HG03139 (cell line): Measurements from ENCODE around the gene ZNF512.
"Not testable (repeated sequence)": the region's sequence is repeated elsewhere in the genome, so short reads cannot be mapped to it uniquely, and the experiment has no call there.

Source experiments
- ATAC-seq: cut with Tn5 transposase; IDR thresholded peaks from one replicate; pipeline ENCODE4 v1.9.1; 2021; ENCODE audit not compliant: unreplicated experiment

Gene ZNF512

DNA sequence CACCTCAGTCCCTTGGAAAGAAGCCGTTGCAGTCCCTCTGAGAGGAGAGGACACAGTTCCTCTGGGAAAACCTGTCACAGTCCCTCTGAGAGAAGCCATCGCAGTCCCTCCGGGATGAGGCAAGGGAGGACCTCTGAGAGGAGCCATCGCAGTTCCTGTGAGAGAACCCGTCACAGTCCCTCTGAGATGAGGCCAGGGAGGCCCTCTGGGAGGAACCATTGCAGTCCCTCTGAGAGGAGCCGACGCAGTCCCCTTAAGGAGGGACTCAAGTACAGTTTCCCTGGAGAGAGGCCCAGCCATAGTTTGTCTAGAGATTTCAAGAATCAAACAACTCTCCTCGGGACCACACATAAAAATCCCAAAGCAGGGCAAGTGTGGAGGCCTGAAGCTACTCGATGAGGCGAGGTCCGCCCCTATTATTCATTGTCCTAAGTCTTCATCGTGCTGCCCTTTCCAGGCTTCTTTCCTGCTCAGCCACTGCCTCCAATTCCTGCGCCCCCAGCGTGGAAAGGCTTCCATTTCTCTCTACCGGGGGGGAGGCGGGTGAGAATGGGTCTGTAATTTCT lies 630 bp upstream of the ZNF512 start:
- no peak for ATAC-seq

DNA sequence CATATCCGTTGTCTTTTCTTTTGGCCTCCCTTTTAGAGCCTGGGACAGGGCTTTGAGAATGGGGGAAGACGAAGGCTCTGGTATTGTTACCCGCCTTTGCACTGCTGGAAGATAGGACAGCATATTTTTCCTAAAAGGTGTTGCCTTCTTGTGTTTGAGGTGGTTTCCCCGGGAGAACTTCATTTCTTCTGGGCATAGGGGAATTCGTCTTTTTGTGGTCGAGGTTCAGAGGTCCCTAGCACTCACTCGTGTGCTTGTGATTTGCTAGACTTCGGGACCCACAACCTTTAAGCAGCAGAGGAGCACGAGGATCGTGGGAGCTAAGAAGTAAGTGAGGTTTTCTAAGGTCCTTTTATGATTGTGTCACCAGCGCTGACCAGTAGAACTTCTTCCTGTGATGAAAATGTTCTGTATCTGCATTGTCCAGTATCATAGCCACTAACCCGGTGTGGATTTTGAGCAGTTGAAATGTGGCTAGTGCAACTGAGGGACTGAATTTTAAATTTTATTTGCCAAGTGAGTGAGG lies 611 bp downstream of the ZNF512 start:
- no peak for ATAC-seq

GRCh38 chr2:27584597-27584996 lies 1.8 kb downstream of the ZNF512 start:
- ATAC-seq, result no peak

- no peak for ATAC-seq
Measured at GRCh38 chr2:27587025-27587424, 4.2 kb downstream of the ZNF512 start.

DNA sequence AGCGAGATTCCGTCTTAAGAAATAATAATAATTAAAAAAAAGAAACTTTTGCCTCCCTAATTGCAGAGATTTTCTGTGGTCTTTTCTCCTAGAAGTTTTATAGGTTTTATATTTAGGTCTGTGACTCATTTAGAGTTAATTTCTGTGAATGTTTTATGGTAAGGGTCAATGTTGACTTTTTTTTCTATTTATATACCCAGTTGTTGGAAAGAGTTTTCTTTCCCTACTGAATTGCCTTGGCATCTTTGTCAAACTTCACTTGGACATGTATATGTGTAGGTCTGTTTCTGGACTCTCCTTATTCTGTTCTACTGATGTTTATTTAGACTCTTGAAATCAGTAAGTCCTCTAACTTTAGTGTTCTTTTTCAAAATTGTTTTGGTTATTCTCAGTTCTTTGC lies 5.5 kb downstream of the ZNF512 start:
- ATAC-seq, result no peak

GRCh38 chr2:27591745-27592144 lies 8.9 kb downstream of the ZNF512 start:
- no peak for ATAC-seq

GRCh38 chr2:27593240-27593639 lies 10.4 kb downstream of the ZNF512 start:
- ATAC-seq, result no peak

GRCh38 chr2:27594020-27594703 lies 11.3 kb downstream of the ZNF512 start:
- ATAC-seq, result not testable (repeated sequence)

- not testable (repeated sequence) for ATAC-seq
Measured at GRCh38 chr2:27595412-27595811, 12.6 kb downstream of the ZNF512 start.

GRCh38 chr2:27596627-27597026 lies 13.8 kb downstream of the ZNF512 start:
- ATAC-seq, result no peak

DNA sequence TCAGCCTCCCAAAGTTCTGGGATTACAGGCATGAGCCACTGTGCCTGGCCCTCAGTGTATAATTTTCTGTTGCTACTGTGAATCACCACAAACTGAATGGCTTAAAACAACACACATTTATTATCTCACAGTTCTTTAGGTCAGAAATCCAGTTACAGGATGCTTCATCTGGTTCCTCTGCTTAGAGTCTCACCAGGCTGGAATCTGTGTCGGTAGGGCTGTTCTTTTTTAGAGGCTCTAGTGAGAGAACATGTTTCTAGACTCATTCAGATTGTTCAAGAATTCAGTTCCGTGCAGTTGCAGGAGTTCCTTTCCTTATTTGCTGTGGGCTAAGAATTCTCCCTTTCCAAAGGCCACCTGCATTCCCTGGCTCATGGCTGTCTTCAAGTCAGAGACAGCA lies 23.8 kb downstream of the ZNF512 start:
- no peak for ATAC-seq

DNA sequence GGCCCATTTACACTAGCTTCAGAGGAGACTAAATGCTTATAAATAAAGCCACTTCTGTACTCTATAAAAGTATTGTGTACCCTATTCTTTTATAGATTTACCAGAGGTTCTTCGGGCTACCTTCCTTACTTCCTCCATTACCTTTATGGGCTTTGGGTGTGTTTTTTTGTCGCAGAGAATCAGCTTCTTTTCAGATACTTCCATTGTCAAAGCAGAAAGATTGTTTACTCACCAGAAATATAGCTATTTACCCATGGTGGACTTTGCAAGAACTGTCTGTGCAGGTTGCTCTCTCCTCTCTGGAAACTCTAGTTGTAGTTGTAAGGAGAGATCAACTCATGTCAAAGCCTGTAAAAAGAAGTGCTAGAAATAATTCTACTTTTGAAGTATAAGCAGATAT lies 31.1 kb downstream of the ZNF512 start:
- no peak for ATAC-seq

GRCh38 chr2:27615316-27615715 lies 32.5 kb downstream of the ZNF512 start:
- ATAC-seq, result no peak

- no peak for ATAC-seq
Measured at GRCh38 chr2:27621524-27621923, 38.7 kb downstream of the ZNF512 start.

DNA sequence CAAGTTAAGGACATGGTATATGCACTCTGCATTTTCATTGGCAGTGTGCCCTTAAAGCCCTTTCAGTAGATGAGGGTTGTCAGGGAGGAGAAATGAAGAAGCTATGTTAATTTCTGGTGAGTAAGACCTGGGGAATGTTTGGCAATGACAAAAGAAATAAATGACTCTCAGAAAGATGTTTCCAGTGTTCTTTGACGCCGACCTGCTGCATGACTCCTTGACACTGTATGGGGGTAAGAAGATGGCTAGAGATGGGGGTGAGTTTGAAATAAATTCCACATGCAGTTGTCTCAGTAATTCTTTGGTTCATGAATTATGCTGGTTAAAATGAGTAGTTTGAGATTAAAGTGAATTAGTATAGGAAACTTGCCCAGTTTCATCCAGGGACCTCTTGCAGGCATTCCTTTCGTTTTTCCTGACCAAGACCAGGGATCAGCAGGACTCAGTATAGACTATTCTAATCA lies 40.1 kb downstream of the ZNF512 start:
- no peak for ATAC-seq

GRCh38 chr2:27624943-27625342 lies 42.1 kb downstream of the ZNF512 start:
- no peak for ATAC-seq

GRCh38 chr2:27626323-27626722 lies 43.5 kb downstream of the ZNF512 start:
- not testable (repeated sequence) for ATAC-seq

DNA sequence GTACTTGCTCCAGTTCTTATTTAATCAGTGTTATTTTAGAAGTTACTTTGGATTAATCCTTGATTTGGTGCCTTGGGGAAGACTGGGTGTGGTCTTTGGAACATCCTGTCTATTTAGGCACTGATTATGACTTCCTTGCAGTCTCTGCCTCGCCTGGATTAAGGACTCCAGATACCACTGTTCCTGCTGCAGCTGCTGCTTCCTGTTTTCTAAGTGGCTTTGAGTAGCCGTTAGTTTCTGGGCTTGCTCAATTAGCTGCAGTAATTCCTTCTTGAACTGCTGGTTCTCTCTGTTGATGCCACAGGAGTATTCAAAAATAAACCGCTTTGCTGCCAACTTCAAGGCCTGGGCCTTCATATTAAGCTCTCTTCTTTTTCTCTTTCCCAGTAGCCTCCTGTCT lies 44.1 kb downstream of the ZNF512 start:
- not testable (repeated sequence) for ATAC-seq

GRCh38 chr2:27627963-27628766 lies 45.3 kb downstream of the ZNF512 start:
- no peak for ATAC-seq

DNA sequence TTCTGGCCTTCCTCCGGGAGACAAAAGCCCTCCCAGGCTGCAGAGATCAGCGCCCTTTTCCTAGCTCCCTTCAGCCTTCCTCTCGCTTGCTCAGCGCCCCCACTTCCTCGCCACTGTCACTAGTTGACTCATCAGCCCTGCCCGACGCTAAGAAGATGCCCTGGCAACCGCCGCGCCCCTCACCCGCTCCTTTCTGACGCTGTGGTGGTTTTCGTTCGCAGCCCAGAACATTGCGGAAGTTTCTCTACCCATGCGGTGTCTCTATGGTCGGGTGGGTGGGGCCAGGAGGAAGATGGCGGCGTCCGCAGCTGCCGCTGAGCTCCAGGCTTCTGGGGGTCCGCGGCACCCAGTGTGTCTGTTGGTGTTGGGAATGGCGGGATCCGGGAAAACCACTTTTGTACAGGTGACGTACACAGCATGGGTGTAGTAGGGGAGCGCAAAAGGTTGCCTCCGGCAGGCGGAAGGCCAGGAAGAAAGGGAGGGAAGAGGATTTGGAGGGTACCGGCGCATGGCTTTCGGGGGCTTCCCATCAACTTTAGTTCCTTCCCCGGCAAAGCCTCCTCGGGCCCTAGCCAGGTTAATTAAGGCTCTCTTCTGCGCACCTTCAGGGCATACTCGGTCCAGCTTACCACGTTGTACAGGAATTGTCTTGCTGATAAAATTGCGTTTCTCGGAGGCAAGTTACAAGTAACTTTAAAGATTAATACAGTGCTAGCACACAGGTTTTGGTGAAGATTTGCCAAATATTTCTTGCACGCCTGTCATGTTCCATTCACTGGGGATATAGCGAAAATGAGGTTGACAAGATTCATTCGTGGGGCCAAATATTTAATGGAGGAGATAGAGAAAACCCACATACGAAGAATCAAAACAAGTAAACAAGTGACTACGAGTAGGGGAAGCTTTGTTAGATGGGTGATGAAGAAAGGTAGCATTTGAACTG lies 46.2 kb downstream of the ZNF512 start, which contains the start of the genes CCDC121 and GPN1:
Gene CCDC121, minus strand, starts transcription at position 246 of the 943 bp plus-strand sequence. CDS start 1,213 bp downstream, outside the sequence.
Gene GPN1, plus strand, starts transcription at position 284 of the 943 bp plus-strand sequence. Its CDS starts 9 bp downstream, at position 293.
- ATAC-seq, result peak; percentile 95
